Measurements from ENCODE around the gene MAP2K5.

MAP2K5 gene

DNA sequence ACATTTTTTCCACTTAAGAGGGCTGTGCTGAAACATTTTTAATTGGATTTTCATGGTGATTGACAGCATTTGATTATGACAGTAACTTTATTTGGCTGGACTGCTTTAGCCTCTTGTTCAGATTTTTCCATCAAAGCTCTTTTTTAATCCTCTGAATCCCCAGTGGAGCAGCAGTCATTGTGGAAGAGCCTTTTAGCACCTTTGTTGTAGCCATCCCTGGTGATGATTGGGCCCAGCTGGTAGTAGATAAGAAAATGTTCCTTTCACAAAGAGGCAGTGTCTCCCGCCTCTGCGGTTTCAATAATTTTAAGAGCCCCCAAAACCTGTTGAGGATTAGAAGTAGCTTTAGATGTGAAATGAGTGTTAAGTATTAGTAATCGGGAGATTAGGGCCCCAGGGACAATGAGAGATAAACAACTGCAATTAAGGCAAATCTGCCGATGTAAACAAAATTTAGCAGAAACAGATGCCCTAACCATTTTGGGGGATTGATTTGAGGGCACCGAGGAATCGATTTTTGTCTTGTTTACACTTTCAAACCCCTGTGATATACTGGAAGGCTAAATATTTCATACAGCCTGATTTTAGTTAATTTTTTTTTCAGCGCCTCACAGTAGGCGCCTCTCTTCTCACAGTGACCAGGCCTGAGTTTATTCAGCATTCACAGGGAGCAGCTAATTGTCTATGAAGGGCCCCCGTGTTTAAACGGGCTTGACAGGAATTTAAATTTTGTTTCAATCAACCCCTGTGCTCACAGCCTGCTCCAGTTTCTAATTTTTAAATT, 239.6 kb downstream of the MAP2K5 start:
- no peak for TF ChIP-seq ZFX (IDR thresholded peaks at IDR 0.05; ENCODE audit: borderline replicate concordance)
- TF ChIP-seq, protein P1, sequence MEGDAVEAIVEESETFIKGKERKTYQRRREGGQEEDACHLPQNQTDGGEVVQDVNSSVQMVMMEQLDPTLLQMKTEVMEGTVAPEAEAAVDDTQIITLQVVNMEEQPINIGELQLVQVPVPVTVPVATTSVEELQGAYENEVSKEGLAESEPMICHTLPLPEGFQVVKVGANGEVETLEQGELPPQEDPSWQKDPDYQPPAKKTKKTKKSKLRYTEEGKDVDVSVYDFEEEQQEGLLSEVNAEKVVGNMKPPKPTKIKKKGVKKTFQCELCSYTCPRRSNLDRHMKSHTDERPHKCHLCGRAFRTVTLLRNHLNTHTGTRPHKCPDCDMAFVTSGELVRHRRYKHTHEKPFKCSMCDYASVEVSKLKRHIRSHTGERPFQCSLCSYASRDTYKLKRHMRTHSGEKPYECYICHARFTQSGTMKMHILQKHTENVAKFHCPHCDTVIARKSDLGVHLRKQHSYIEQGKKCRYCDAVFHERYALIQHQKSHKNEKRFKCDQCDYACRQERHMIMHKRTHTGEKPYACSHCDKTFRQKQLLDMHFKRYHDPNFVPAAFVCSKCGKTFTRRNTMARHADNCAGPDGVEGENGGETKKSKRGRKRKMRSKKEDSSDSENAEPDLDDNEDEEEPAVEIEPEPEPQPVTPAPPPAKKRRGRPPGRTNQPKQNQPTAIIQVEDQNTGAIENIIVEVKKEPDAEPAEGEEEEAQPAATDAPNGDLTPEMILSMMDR (IDR thresholded peaks at IDR 0.05): no peak
- H3K27ac ChIP-seq: no peak overlapping the region

DNA sequence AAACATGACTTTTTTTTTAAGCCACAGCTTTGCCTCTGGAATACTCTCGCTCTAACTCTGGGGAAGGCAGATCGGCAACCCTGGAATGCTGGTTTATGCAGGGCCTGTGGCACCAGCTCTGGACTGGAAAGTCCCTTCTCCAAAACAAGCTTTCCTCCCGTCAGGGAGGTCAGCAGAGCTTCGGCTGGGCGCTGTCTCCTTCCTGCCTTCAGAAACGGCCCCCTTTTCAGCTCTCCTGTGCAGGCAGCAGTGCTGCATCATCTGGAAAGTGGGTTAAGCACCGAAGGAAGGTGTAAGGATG, 240.1 kb downstream of the MAP2K5 start:
- no peak overlapping the region for H3K27ac ChIP-seq
- TF ChIP-seq, protein P1 (IDR thresholded peaks at IDR 0.05): no peak
- no peak for TF ChIP-seq ZFX (IDR thresholded peaks at IDR 0.05; ENCODE audit: borderline replicate concordance)

DNA sequence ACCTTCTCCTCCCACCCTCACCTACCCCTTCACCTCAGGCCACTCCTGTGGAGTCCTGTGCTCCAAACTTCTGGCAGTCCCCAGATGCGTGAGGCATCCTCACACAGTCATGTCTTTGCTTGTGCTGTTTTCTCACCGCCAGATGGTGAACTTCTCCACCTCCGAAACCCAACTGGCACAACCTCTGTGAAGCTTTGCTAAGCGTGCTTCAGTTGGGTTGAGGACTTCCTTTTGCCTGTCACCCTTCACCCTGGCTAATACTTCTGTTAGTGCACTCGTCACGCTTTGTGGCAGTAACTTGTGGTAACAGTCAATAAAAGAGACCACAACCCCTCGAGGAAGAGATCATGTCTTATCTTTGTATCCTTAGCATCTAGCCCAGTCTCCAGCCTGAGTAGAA, 240.8 kb downstream of the MAP2K5 start:
- no peak overlapping the region for H3K27ac ChIP-seq
- TF ChIP-seq ZFX (IDR thresholded peaks at IDR 0.05; ENCODE audit: borderline replicate concordance): no peak
- TF ChIP-seq, protein P1 (IDR thresholded peaks at IDR 0.05): no peak

GRCh38 chr15:67784090-67784781, 241.7 kb downstream of the MAP2K5 start:
- no peak for TF ChIP-seq ZFX (IDR thresholded peaks at IDR 0.05; ENCODE audit: borderline replicate concordance)
- TF ChIP-seq, protein P1 (IDR thresholded peaks at IDR 0.05): no peak
- H3K27ac ChIP-seq: no peak overlapping the region

GRCh38 chr15:67784856-67785430, 242.4 kb downstream of the MAP2K5 start:
- no peak for TF ChIP-seq ZFX (IDR thresholded peaks at IDR 0.05; ENCODE audit: borderline replicate concordance)
- TF ChIP-seq, protein P1 (IDR thresholded peaks at IDR 0.05): no peak
- H3K27ac ChIP-seq: no peak overlapping the region

- no peak overlapping the region for H3K27ac ChIP-seq
- TF ChIP-seq, protein P1 (IDR thresholded peaks at IDR 0.05): no peak
- no peak for TF ChIP-seq ZFX (IDR thresholded peaks at IDR 0.05; ENCODE audit: borderline replicate concordance)
These were observed 242.9 kb downstream of the MAP2K5 start for GRCh38 chr15:67785431-67785830.

DNA sequence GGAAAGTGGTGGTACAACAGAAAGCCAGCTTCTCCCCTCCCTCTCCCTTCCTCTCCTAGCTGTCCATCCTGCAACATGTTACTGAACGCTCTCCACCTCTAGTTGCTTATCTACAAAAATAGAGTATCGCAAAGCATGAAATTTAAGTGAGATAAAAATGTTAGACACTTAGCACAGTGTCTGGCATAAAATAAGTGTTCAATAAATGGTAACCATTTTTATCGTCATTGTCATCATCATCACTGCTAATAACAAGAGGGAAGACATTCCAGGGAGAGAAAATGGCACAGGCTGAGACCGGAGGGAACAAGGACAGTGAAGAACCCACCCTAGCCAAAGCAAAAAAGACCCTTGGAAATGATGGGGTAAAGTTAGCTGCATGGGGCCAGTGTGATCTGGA, 244.1 kb downstream of the MAP2K5 start:
- no peak overlapping the region for H3K27ac ChIP-seq
- TF ChIP-seq ZFX (IDR thresholded peaks at IDR 0.05; ENCODE audit: borderline replicate concordance): no peak
- TF ChIP-seq, protein P1 (IDR thresholded peaks at IDR 0.05): no peak
